HEK293T (cell line): Measurements from ENCODE around the gene BASP1.

Source experiments
- ARNT ChIP-seq: fragments of 450-650 bp; IDR thresholded peaks from 2 replicates; pipeline ENCODE4 v1.6.1; 2017; ENCODE audit warnings: mild to moderate bottlenecking
- FOXA1 ChIP-seq: fragments of 450-650 bp; IDR thresholded peaks from 2 replicates; pipeline ENCODE4 v1.6.1; 2016; ENCODE audit warnings: mild to moderate bottlenecking
- SP1 ChIP-seq: fragments of 450-650 bp; IDR thresholded peaks from 2 replicates; pipeline ENCODE4 v1.6.1; 2017

- no peak for TF ChIP-seq SP1
- TF ChIP-seq ARNT, result no peak
- no peak for TF ChIP-seq FOXA1
These were observed 47.9 kb upstream of the BASP1 start for GRCh38 chr5:17169507-17169906.
